Esophagus squamous epithelium (tissue), 4 donors: ENCODE data around the gene NCKAP1.

Source experiments
- POLR2A ChIP-seq, 4 donors: fragments of 450-650 bp; IDR thresholded peaks; one replicate each; pipeline ENCODE4 v1.6.1; 2017; ENCODE audit warnings: antibody characterized with exemption in 4 of 4, mild to moderate bottlenecking in 4 of 4, moderate library complexity in 3 of 4
- TF ChIP-seq, protein P1 (sequence below), 6 experiments: fragments of 450-650 bp in 4 of 6; fragments of 200-600 bp in 2 of 6; sonication (generic) in 2 of 6; IDR thresholded peaks; one replicate each; pipeline ENCODE4 v1.5.1; 2016 to 2019; ENCODE audit warnings: antibody characterized with exemption in 6 of 6, mild to moderate bottlenecking in 4 of 6, moderate library complexity in 4 of 6

DNA sequence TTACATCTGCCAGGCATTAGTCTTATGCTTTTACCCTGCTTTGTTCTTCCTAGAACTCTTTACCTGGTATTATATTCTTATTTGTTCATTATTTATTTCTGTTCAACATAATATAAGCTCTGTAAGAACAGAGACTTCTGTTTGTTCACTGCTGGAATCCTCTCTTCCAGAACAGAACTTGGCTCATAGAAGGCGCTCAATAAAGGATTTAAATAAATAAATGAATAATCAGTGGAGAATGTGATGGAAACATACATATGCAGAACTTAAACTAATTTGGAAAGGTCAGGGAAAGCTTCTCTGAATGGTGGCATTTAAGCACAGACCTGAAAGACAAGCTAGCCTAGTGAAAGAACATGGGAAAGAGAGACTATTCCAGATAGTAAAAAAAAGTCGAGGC lies 24.3 kb downstream of the NCKAP1 start:
- TF ChIP-seq, protein P1, sequence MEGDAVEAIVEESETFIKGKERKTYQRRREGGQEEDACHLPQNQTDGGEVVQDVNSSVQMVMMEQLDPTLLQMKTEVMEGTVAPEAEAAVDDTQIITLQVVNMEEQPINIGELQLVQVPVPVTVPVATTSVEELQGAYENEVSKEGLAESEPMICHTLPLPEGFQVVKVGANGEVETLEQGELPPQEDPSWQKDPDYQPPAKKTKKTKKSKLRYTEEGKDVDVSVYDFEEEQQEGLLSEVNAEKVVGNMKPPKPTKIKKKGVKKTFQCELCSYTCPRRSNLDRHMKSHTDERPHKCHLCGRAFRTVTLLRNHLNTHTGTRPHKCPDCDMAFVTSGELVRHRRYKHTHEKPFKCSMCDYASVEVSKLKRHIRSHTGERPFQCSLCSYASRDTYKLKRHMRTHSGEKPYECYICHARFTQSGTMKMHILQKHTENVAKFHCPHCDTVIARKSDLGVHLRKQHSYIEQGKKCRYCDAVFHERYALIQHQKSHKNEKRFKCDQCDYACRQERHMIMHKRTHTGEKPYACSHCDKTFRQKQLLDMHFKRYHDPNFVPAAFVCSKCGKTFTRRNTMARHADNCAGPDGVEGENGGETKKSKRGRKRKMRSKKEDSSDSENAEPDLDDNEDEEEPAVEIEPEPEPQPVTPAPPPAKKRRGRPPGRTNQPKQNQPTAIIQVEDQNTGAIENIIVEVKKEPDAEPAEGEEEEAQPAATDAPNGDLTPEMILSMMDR (IDR thresholded peaks at IDR 0.05), result no peak
- TF ChIP-seq POLR2A (IDR thresholded peaks at IDR 0.05), result no peak
